M059J (cell line): ENCODE data around the gene ZNF208. TPM values are rescaled to one million over a fixed set of nuclear protein-coding genes. Genes with fewer than 3 reads are reported as not detected.
"Not testable (repeated sequence)": the region's sequence is repeated elsewhere in the genome, so short reads cannot be mapped to it uniquely, and the experiment has no call there.

Experiments used
- DNase-seq: peaks from one replicate; pipeline ENCODE4 v3.0.0-alpha.2; 2012; ENCODE audit warnings: low read depth
- total RNA-seq: library from RNA; depleted of rRNA; stranded (reverse); fragments of >200 nt; shearing (Covaris generic); gene quantifications from 2 replicates; pipeline ENCODE4 v1.2.3, GENCODE V29; 2014; rRNA removed

Gene ZNF208
- total RNA-seq, 1 experiment from 2014 or later = not detected

DNA sequence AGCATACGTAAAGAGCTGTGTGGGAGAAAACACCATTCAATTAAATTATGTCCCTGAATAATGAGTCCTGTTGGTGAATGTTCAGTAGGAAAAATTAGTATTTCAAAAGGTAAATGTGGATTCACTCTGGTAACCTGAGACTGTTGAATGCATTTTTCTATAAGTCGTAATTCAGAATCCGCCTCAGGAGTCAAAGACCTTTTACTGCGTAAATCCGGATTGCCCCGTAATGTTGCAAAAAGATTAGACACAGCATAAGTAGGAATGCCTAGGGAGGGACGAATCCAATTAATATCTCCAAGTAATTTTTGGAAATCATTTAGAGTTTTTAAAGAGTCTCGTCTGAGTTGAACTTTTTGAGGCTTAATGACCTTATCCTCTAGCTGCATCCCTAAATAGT is 126.0 kb downstream of the ZNF208 start:
- not testable (repeated sequence) for DNase-seq

DNA sequence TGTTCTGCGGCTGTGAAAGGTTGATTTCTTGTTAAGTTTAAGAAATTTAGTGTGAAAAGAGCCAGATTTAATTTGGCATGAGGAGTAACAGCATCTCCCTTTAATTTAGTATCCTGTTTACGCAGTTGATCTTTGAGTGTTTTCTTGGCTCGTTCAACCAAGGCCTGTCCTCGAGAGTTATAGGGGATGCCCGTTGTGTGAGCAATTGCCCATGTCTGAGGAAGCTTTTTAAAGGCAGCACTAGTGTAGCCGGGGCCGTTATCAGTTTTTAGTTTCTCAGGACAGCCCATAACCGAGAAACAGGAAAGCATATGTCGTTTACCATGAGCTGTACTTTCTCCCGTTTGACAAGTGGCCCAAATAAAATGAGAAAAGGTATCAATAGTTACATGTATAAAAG is 127.2 kb downstream of the ZNF208 start:
- no peak for DNase-seq

Other genes with a start within 250 kb of the ZNF208 start
- gene ZNF100, start 243.4 kb downstream of the ZNF208 start, total RNA-seq = 4.8 and 6.9 TPM in 2 replicates
- 3.7 and 8.7 TPM in 2 replicates for gene ZNF43, start 174.8 kb downstream of the ZNF208 start, total RNA-seq
- gene ZNF257, start 41.5 kb upstream of the ZNF208 start, total RNA-seq = 0.05 TPM in 1 of 2 replicates, not detected in the other
- gene ZNF676, start 186.0 kb upstream of the ZNF208 start, total RNA-seq = not detected in 2 replicates